OCI-LY3 (cell line): Measurements from ENCODE around the gene HDAC1.
A peak's percentile ranks its signal among the peaks of the same experiment; 100 is the strongest.

Experiments used
- H2AFZ ChIP-seq: fragments of 200-600, 300-600 bp; shearing (Covaris generic); 2 replicates; pipeline ENCODE4 v1.6.0; 2014; ENCODE audit warnings: antibody characterized with exemption, low read depth, low read length
- H3K27ac ChIP-seq: fragments of 200-600, 300-600 bp; sonication (generic); 2 replicates; pipeline ENCODE4 v1.5.1; 2014; ENCODE audit warnings: mild to moderate bottlenecking, low read length, moderate library complexity, mixed read lengths
- H3K27me3 ChIP-seq: fragments of 200-600, 300-600 bp; sonication (generic); 2 replicates; pipeline ENCODE4 v1.6.1; 2014; ENCODE audit warnings: low read depth, low read length, mixed read lengths
- H3K36me3 ChIP-seq: fragments of 200-600, 300-600 bp; sonication (generic); replicated peaks from 2 replicates; pipeline ENCODE3; 2014; ENCODE audit warnings: low read depth, low read length, mixed read lengths
- H3K4me1 ChIP-seq: fragments of 300-600, 200-600 bp; sonication (generic); 2 replicates; pipeline ENCODE4 v1.6.1; 2014; ENCODE audit warnings: low read length, mixed read lengths
- H3K4me2 ChIP-seq: fragments of 200-600, 300-600 bp; sonication (generic); 2 replicates; pipeline ENCODE4 v1.6.1; 2014; ENCODE audit warnings: low read length, mixed read lengths
- H3K4me3 ChIP-seq: fragments of 300-600, 200-600 bp; sonication (generic); 2 replicates; pipeline ENCODE4 v1.5.1; 2014; ENCODE audit warnings: antibody characterized with exemption, mild to moderate bottlenecking, low read length, moderate library complexity
- H3K79me2 ChIP-seq: fragments of 300-600, 200-600 bp; shearing (Covaris generic); 2 replicates; pipeline ENCODE4 v1.6.1; 2014; ENCODE audit warnings: mild to moderate bottlenecking, low read length, mixed read lengths
- H3K9ac ChIP-seq: fragments of 300-600, 200-600 bp; shearing (Covaris generic); 2 replicates; pipeline ENCODE4 v1.6.0; 2014; ENCODE audit warnings: mild to moderate bottlenecking, low read length, moderate library complexity
- H3K9me3 ChIP-seq: fragments of 200-600, 300-600 bp; shearing (Covaris generic); 2 replicates; pipeline ENCODE4 v1.6.1; 2014; ENCODE audit warnings: low read length, mixed read lengths; ENCODE audit not compliant: insufficient read depth
- H4K20me1 ChIP-seq: fragments of 200-600, 300-600 bp; sonication (generic); 2 replicates; pipeline ENCODE4 v1.6.1; 2016; ENCODE audit warnings: low read length, mixed read lengths; ENCODE audit not compliant: insufficient read depth
- CTCF ChIP-seq: fragments of 200-600, 300-600 bp; sonication (generic); IDR thresholded peaks from 2 replicates; pipeline ENCODE4 v1.5.1; 2014; ENCODE audit warnings: antibody characterized with exemption, low read length, low read depth
- EZH2phosphoT487 ChIP-seq: fragments of 200-600 bp; shearing (Covaris generic); IDR thresholded peaks from 2 replicates; pipeline ENCODE4 v1.6.1; 2018; ENCODE audit warnings: antibody characterized with exemption, mixed run types, low read depth

HDAC1 gene

GRCh38 chr1:32339363-32339978 lies 47.6 kb downstream of the HDAC1 start:
- Histone ChIP-seq H3K79me2 (peaks cover 14% of the 10 kb centered on the region), H3K4me2 (peak overlapping the region; percentile 48), H3K36me3 (no peaks in the 10 kb centered on the region), H2AFZ (no peak overlapping the region), H3K27ac (peak overlapping the region; percentile 48), H3K4me1 (peaks cover 53% of the 10 kb centered on the region), H3K4me3 (no peak overlapping the region), H3K9ac (no peak overlapping the region; the same call in 1 of the 2 replicates), H3K9me3 (no peaks in the 10 kb centered on the region), H4K20me1 (peaks cover 5% of the 10 kb centered on the region), H3K27me3 (no peaks in the 10 kb centered on the region; the same call in 1 of the 2 replicates)
- TF ChIP-seq EZH2phosphoT487 (no peak), CTCF (no peak)

GRCh38 chr1:32341186-32341757 lies 49.4 kb downstream of the HDAC1 start:
- Histone ChIP-seq H3K4me3 (no peak overlapping the region), H3K4me2 (no peak overlapping the region), H3K9ac (no peak overlapping the region), H3K27me3 (no peaks in the 10 kb centered on the region; the same call in 1 of the 2 replicates), H3K79me2 (no peaks in the 10 kb centered on the region), H3K27ac (no peak overlapping the region), H3K9me3 (no peaks in the 10 kb centered on the region), H4K20me1 (no peaks in the 10 kb centered on the region; the same call in 1 of the 2 replicates), H3K4me1 (peaks cover 49% of the 10 kb centered on the region), H3K36me3 (no peaks in the 10 kb centered on the region), H2AFZ (no peak overlapping the region)
- no peak for TF ChIP-seq EZH2phosphoT487
- TF ChIP-seq CTCF, result no peak

GRCh38 chr1:32341971-32342370 lies 50.1 kb downstream of the HDAC1 start:
- Histone ChIP-seq H3K79me2 (no peaks in the 10 kb centered on the region), H3K4me1 (peaks cover 42% of the 10 kb centered on the region), H3K36me3 (no peaks in the 10 kb centered on the region), H3K4me3 (no peak overlapping the region), H3K9me3 (no peaks in the 10 kb centered on the region), H2AFZ (no peak overlapping the region), H3K27ac (no peak overlapping the region), H3K27me3 (no peaks in the 10 kb centered on the region; the same call in 1 of the 2 replicates), H3K4me2 (peak overlapping the region; percentile 30), H4K20me1 (no peaks in the 10 kb centered on the region), H3K9ac (no peak overlapping the region)
- TF ChIP-seq CTCF (no peak), EZH2phosphoT487 (no peak)

GRCh38 chr1:32342704-32343103 lies 50.8 kb downstream of the HDAC1 start:
- TF ChIP-seq CTCF (no peak), EZH2phosphoT487 (no peak)
- Histone ChIP-seq H3K4me1 (peaks cover 35% of the 10 kb centered on the region), H4K20me1 (no peaks in the 10 kb centered on the region), H3K79me2 (no peaks in the 10 kb centered on the region), H3K4me2 (peak overlapping the region; percentile 22; the same call in 1 of the 2 replicates), H3K36me3 (no peaks in the 10 kb centered on the region), H3K9ac (no peak overlapping the region), H3K4me3 (no peak overlapping the region), H3K27ac (no peak overlapping the region), H3K27me3 (no peaks in the 10 kb centered on the region; the same call in 1 of the 2 replicates), H2AFZ (no peak overlapping the region), H3K9me3 (no peaks in the 10 kb centered on the region)
